ENCODE measurements around the gene GRID2. TPM values are rescaled to one million over a fixed set of nuclear protein-coding genes. Genes with fewer than 3 reads are reported as not detected.
A peak's percentile ranks its signal among the peaks of the same experiment; 100 is the strongest.

Gene GRID2
- polyA plus RNA-seq, 1 of the 3 experiments (the other 2 are of a cell fraction) = not detected

DNA sequence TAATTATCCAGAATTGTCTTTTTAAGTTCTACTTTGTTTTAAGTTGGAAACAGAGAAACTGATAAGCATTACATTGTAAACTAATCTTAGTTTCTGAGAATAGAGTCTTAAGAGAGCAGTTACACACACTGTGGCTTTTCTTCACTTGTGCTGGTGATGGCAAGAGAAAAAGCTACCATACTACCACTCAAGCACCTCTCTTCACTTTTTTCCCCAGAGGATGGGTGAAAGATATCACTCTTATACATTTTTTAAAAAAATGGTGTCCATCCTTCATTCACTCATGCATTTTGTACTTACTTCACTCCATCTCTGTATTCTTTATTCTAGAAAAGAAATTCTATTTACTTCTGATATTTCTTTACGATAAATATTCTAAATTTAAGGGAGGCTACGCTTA lies 42.5 kb upstream of the GRID2 start (continued):
- TF ChIP-seq CHD2 (IDR thresholded peaks at IDR 0.05; ENCODE audit: low read length, partially characterized antibody) = no peak

DNA sequence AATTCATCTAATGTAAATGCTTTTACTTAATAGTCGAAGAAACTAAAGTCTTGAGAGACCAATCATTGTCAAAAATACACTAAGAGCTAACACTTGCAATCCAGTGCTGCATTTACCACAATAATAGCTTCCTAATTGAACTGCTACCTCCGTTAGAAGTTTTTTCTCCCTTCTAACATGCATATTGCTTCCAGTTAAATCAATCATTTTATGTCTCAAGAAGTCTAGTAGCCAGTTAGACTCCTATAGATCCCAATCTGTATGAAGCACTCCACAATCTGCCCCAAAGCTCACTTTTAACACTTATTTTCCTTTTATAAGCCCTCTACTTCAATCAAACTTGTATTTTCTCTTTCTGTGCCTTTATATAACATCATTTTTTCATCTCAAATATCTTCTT lies 41.4 kb upstream of the GRID2 start:
- no peaks in the 10 kb centered on the region for H3K79me2 ChIP-seq (ENCODE audit: insufficient read depth)
- ChIA-PET CTCF (interaction anchor here (0.6 kb wide), 1 partner anchor 711 kb away, joined by 3 read pairs; no protein-coding TSS in a partner anchor), POLR2A (no interaction called here)
- TF ChIP-seq, protein P1, sequence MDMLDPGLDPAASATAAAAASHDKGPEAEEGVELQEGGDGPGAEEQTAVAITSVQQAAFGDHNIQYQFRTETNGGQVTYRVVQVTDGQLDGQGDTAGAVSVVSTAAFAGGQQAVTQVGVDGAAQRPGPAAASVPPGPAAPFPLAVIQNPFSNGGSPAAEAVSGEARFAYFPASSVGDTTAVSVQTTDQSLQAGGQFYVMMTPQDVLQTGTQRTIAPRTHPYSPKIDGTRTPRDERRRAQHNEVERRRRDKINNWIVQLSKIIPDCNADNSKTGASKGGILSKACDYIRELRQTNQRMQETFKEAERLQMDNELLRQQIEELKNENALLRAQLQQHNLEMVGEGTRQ (IDR thresholded peaks at IDR 0.05; ENCODE audit: borderline replicate concordance, low read depth, low read length) = no peak
- TF ChIP-seq, protein P2, sequence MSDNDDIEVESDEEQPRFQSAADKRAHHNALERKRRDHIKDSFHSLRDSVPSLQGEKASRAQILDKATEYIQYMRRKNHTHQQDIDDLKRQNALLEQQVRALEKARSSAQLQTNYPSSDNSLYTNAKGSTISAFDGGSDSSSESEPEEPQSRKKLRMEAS (IDR thresholded peaks at IDR 0.05; ENCODE audit: low read depth) = no peak
- no peak for TF ChIP-seq NFIC (IDR thresholded peaks at IDR 0.05; ENCODE audit: borderline replicate concordance)
- TF ChIP-seq, protein P3, sequence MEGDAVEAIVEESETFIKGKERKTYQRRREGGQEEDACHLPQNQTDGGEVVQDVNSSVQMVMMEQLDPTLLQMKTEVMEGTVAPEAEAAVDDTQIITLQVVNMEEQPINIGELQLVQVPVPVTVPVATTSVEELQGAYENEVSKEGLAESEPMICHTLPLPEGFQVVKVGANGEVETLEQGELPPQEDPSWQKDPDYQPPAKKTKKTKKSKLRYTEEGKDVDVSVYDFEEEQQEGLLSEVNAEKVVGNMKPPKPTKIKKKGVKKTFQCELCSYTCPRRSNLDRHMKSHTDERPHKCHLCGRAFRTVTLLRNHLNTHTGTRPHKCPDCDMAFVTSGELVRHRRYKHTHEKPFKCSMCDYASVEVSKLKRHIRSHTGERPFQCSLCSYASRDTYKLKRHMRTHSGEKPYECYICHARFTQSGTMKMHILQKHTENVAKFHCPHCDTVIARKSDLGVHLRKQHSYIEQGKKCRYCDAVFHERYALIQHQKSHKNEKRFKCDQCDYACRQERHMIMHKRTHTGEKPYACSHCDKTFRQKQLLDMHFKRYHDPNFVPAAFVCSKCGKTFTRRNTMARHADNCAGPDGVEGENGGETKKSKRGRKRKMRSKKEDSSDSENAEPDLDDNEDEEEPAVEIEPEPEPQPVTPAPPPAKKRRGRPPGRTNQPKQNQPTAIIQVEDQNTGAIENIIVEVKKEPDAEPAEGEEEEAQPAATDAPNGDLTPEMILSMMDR (IDR thresholded peaks at IDR 0.05) = no peak
- no peak for TF ChIP-seq MEF2A (IDR thresholded peaks at IDR 0.05; ENCODE audit: borderline replicate concordance, low read depth)
- TF ChIP-seq GATA2 (CRISPR knock-in tag; IDR thresholded peaks at IDR 0.05) = no peak
- no peak for TF ChIP-seq JUND (IDR thresholded peaks at IDR 0.05)
- no peak for TF ChIP-seq ELF1 (IDR thresholded peaks at IDR 0.05)
- no peak for TF ChIP-seq FOXM1 (IDR thresholded peaks at IDR 0.05; ENCODE audit: low read depth)
- TF ChIP-seq FOXJ3 (CRISPR knock-in tag; IDR thresholded peaks at IDR 0.05) = no peak
- TF ChIP-seq EZH2phosphoT487 (IDR thresholded peaks at IDR 0.05; ENCODE audit: borderline replicate concordance, low read depth) = no peak
- TF ChIP-seq FOSL2 (IDR thresholded peaks at IDR 0.05; ENCODE audit: borderline replicate concordance, low read depth) = no peak
- TF ChIP-seq EP300 (IDR thresholded peaks at IDR 0.05; ENCODE audit: borderline replicate concordance in 1 of 2, low read depth in 1 of 2, low read length in 1 of 2) = no peak
- TF ChIP-seq RFX5 (IDR thresholded peaks at IDR 0.05; ENCODE audit: low read length) = no peak
- TF ChIP-seq, protein P4, sequence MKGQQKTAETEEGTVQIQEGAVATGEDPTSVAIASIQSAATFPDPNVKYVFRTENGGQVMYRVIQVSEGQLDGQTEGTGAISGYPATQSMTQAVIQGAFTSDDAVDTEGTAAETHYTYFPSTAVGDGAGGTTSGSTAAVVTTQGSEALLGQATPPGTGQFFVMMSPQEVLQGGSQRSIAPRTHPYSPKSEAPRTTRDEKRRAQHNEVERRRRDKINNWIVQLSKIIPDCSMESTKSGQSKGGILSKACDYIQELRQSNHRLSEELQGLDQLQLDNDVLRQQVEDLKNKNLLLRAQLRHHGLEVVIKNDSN (IDR thresholded peaks at IDR 0.05; ENCODE audit: borderline replicate concordance, low read depth) = no peak
- TF ChIP-seq SIN3A (IDR thresholded peaks at IDR 0.05; ENCODE audit: borderline replicate concordance, low read depth, low read length) = no peak
- TF ChIP-seq YY1 (IDR thresholded peaks at IDR 0.05; ENCODE audit: low read depth) = no peak
- no peak for TF ChIP-seq TCF12 (IDR thresholded peaks at IDR 0.05)
- no peak for DNase-seq
- H3K27ac ChIP-seq (ENCODE audit: low read depth in 2 of 2, low read length in 1 of 2) = no peak overlapping the region
- H3K4me3 ChIP-seq (ENCODE audit: low read depth in 2 of 2, low read length in 1 of 2) = no peak overlapping the region
- H3K4me1 ChIP-seq (ENCODE audit: control insufficient read depth in 1 of 2, insufficient read depth in 2 of 2, low read depth in 1 of 2, low read length in 1 of 2) = no peaks in the 10 kb centered on the region
- 37% methylated on average over 2 of the region's 2 CpGs for WGBS (ENCODE audit: low lambda C conversion rate)
- H3K9me2 ChIP-seq = no peaks in the 10 kb centered on the region
- H2AFZ ChIP-seq (ENCODE audit: low read depth) = 0 out of 2 replicates have a peak overlapping the region, but pooled peaks have one; percentile 31
- H3K4me2 ChIP-seq = no peak overlapping the region
- H4K20me1 ChIP-seq (ENCODE audit: insufficient read depth) = no peaks in the 10 kb centered on the region
- no peaks in the 10 kb centered on the region for H3K27me3 ChIP-seq (ENCODE audit: insufficient read depth)
- no peaks in the 10 kb centered on the region for H3F3A ChIP-seq (replicated peaks; ENCODE audit: insufficient read depth)
- no peak overlapping the region for H3K9ac ChIP-seq
- H3K36me3 ChIP-seq (replicated peaks in 1 of 2; ENCODE audit: control insufficient read depth in 1 of 2, insufficient read depth in 2 of 2, low read length in 1 of 2) = no peaks in the 10 kb centered on the region
- H3K9me3 ChIP-seq = no peaks in the 10 kb centered on the region

Measured in SK-N-SH (cell line).